GM12878 (cell line): Measurements from ENCODE around the gene MINDY3. TPM values are rescaled to one million over a fixed set of nuclear protein-coding genes. Genes with fewer than 3 reads are reported as not detected.

Experiments used
- ATAC-seq: fragments of 200-7000 bp; cut with Tn5 transposase; 3 replicates; pipeline ENCODE4 v1.9.1; 2020; ENCODE audit warnings: mild to moderate bottlenecking, moderate library complexity
- BruUV-seq: library from RNA; stranded (reverse); fragments of 400-500 nt; replicated peaks from 2 replicates; lab custom pipeline; 2021; lab: Mats Ljungman, UMichigan
- CTCF ChIA-PET: fragments of 300-600 bp; sonication (Branson Sonifier 250); formaldehyde crosslinking; extraction: SDS; loops from one replicate; lab custom pipeline; 2021; ENCODE audit warnings: inconsistent platforms; lab: Yijun Ruan, JAX
- POLR2A ChIA-PET: fragments of 350-600 bp; formaldehyde crosslinking; extraction: SDS; loops from one replicate; lab custom pipeline; 2021; ENCODE audit warnings: inconsistent platforms; lab: Charles Lee
- RAD21 ChIA-PET: fragments of 300-600 bp; sonication (Branson Sonifier 250); formaldehyde crosslinking; loops from one replicate; lab custom pipeline; 2023; ENCODE audit warnings: antibody characterized with exemption; ENCODE audit not compliant: unreplicated experiment; lab: Charles Lee
- SMC1A ChIA-PET: fragments of 300-600 bp; sonication (Branson Sonifier 250); formaldehyde crosslinking; loops from one replicate; lab custom pipeline; 2023; ENCODE audit not compliant: unreplicated experiment, uncharacterized antibody; lab: Charles Lee
- DNase-seq: peaks from one replicate; pipeline ENCODE4 v3.0.0-alpha.2; 2011; ENCODE audit warnings: low read depth, low spot score
- FAIRE-seq: peaks from 3 replicates; lab custom pipeline; 2011; peaks lifted over from hg19 to GRCh38; lab: Jason Lieb, UNC
- H2AFZ ChIP-seq: 2 replicates; pipeline ENCODE4 v1.6.0; 2011; ENCODE audit warnings: low read depth, low read length, control low read depth; ENCODE audit not compliant: control insufficient read depth
- H3K27ac ChIP-seq: 2 replicates; pipeline ENCODE4 v1.5.1; 2011; ENCODE audit warnings: control low read depth; ENCODE audit not compliant: control insufficient read depth, insufficient read depth
- H3K27me3 ChIP-seq, 2 experiments: replicated peaks in 1 of 2; 2 replicates each; pipeline versions ENCODE4 v1.6.0 to v1.6.1; 2011; ENCODE audit warnings: low read length in 1 of 2; ENCODE audit not compliant: control insufficient read depth in 2 of 2, insufficient read depth in 2 of 2
- H3K36me3 ChIP-seq, 2 experiments: 2 replicates each; pipeline ENCODE4 v1.5.1; 2011; ENCODE audit warnings: low read length in 1 of 2; ENCODE audit not compliant: control insufficient read depth in 2 of 2, insufficient read depth in 2 of 2
- H3K4me1 ChIP-seq: 2 replicates; pipeline ENCODE4 v1.6.1; 2011; ENCODE audit warnings: mild to moderate bottlenecking, low read length, moderate library complexity, mixed read lengths; ENCODE audit not compliant: control insufficient read depth, insufficient read depth
- H3K4me2 ChIP-seq: 2 replicates; pipeline ENCODE4 v1.6.0; 2011; ENCODE audit warnings: control low read depth; ENCODE audit not compliant: control insufficient read depth, insufficient read depth
- H3K4me3 ChIP-seq: fragments of 200-600 bp; sonication (generic); 2 replicates; pipeline ENCODE4 v1.5.1; 2016
- H3K79me2 ChIP-seq: 2 replicates; pipeline ENCODE4 v1.6.0; 2011; ENCODE audit warnings: low read length; ENCODE audit not compliant: control insufficient read depth, insufficient read depth
- H3K9ac ChIP-seq: 2 replicates; pipeline ENCODE4 v1.8.0; 2011; ENCODE audit warnings: low read length, control low read depth, mixed read lengths; ENCODE audit not compliant: control insufficient read depth, insufficient read depth
- H3K9me3 ChIP-seq: replicated peaks from 3 replicates; pipeline ENCODE4 v1.5.1; 2011; ENCODE audit warnings: mild to moderate bottlenecking, low read length; ENCODE audit not compliant: control insufficient read depth, insufficient read depth
- H4K20me1 ChIP-seq: 2 replicates; pipeline ENCODE4 v1.6.0; 2011; ENCODE audit not compliant: control insufficient read depth, insufficient read depth
- ATF3 ChIP-seq: IDR thresholded peaks from 2 replicates; pipeline ENCODE4 v1.6.1; 2011; ENCODE audit warnings: low read depth, mild to moderate bottlenecking, low read length, moderate library complexity, borderline replicate concordance; ENCODE audit errors: extremely low read depth
- BRCA1 ChIP-seq: IDR thresholded peaks from 2 replicates; pipeline ENCODE4 v1.6.1; 2011; ENCODE audit warnings: low read depth, low read length, improper control_type of control experiment
- CBFB ChIP-seq: IDR thresholded peaks from 2 replicates; pipeline ENCODE4 v1.6.1; 2016; ENCODE audit warnings: antibody characterized with exemption, low read depth
- CREM ChIP-seq: IDR thresholded peaks from 2 replicates; pipeline ENCODE4 v1.6.1; 2014; ENCODE audit warnings: antibody characterized with exemption, low read depth
- IRF3 ChIP-seq: fragments of 450-650 bp; IDR thresholded peaks from 2 replicates; pipeline ENCODE4 v1.6.1; 2014; ENCODE audit warnings: mild to moderate bottlenecking
- MTA3 ChIP-seq: IDR thresholded peaks from 2 replicates; pipeline ENCODE4 v1.6.1; 2012; ENCODE audit warnings: low read length, inconsistent platforms, borderline replicate concordance
- NKRF ChIP-seq: fragments of 450-650 bp; conservative IDR thresholded peaks from 2 replicates; pipeline ENCODE4 v1.6.1; 2017; ENCODE audit warnings: mild to moderate bottlenecking, moderate library complexity
- PAX5 ChIP-seq: IDR thresholded peaks from 2 replicates; pipeline ENCODE4 v1.6.1; 2011; ENCODE audit warnings: low read depth, low read length, borderline replicate concordance
- RUNX3 ChIP-seq: IDR thresholded peaks from 2 replicates; pipeline ENCODE4 v1.6.1; 2012; ENCODE audit warnings: low read length, inconsistent platforms
- SREBF2 ChIP-seq: IDR thresholded peaks from 2 replicates; pipeline ENCODE4 v1.6.1; 2012; ENCODE audit warnings: mild to moderate bottlenecking, low read length
- SUZ12 ChIP-seq: fragments of 200-600 bp; sonication (generic); IDR thresholded peaks from one replicate; pipeline ENCODE4 v1.6.1; 2018; ENCODE audit warnings: antibody characterized with exemption, mild to moderate bottlenecking; ENCODE audit not compliant: unreplicated experiment
- WGBS: methylation state at CpG from one replicate; pipeline ENCODE4 v1.1.6; 2016; ENCODE audit warnings: low lambda C conversion rate; ENCODE audit not compliant: insufficient replicate concordance, insufficient coverage; ENCODE audit errors: missing lambda C conversion rate; 5-methylcytosine and 5-hydroxymethylcytosine counted together
- in situ Hi-C: fragments of 300-500 bp; cut with MboI; formaldehyde crosslinking; loops from 9 replicates; pipeline ENCODE4 v1.14.3; 2018; ENCODE audit warnings: mixed read lengths
- intact Hi-C: fragments of 100-400 bp; cut with micrococcal nuclease; formaldehyde crosslinking; loops from one replicate; pipeline ENCODE4 v1.14.2; 2022; ENCODE audit not compliant: unreplicated experiment
- polyA plus RNA-seq, 11 experiments: library from polyadenylated mRNA; depleted of rRNA in 4 of 11; unstranded in 6 of 11; stranded (reverse) in 5 of 11; fragments of >200 nt; fragmentation: Nextera tagmentation in 4 of 11; fragmentation: Illumina TruSeq in 1 of 11; extraction: Ambion mirVana in 4 of 11; extraction: Trizol in 1 of 11; gene quantifications; 1 replicate in 1 of 11; 2 replicates in 10 of 11; pipeline versions ENCODE4 v1.2.1 to v1.2.3, GENCODE V29; 2011 to 2016; ENCODE audit warnings: inconsistent platforms in 2 of 11, missing spikeins in 2 of 11, low read depth in 1 of 11
- total RNA-seq, 4 experiments: library from RNA; depleted of rRNA in 3 of 4; stranded (reverse); fragments of >200 nt in 3 of 4; fragmentation: Illumina TruSeq in 1 of 4; extraction: Trizol in 1 of 4; gene quantifications; 2 replicates each; pipeline versions ENCODE4 v1.2.1 to v1.2.3, GENCODE V29; 2013 to 2021

Gene MINDY3
- total and polyA plus RNA-seq, 10 of the 15 experiments (the other 5 are each of a cell fraction or from before 2014, with no cell fraction given): 12.0 to 23.6 (median 15.7) TPM

- TF ChIP-seq IRF3 (no peak), BRCA1 (no peak), MTA3 (no peak)
- TF ChIP-seq, all 136 proteins: peak for 0
Measured at GRCh38 chr10:15849316-15849715, 11.0 kb downstream of the MINDY3 start (continued).

GRCh38 chr10:15847481-15847880, 12.8 kb downstream of the MINDY3 start:
- ChIA-PET CTCF (no interaction called here), SMC1A (no interaction called here), RAD21 (no interaction called here), POLR2A (interaction anchor here (1.4 kb wide), 1 partner anchor 9 kb away, joined by 3 read pairs; no protein-coding TSS in a partner anchor)
- in situ Hi-C loops: no loop called here
- no peak overlapping the region for H3K4me3 ChIP-seq
- no peaks in the 10 kb centered on the region for H3K27me3 ChIP-seq
- DNase-seq (no peak), ATAC-seq (no peak), FAIRE-seq (no peak)
- intact Hi-C loops: no loop called here
- 99% methylated on average over 4 of the region's 4 CpGs for WGBS
- H3K4me1 ChIP-seq: no peaks in the 10 kb centered on the region
- H3K9ac ChIP-seq: no peak overlapping the region
- BruUV-seq: no TSS peak
- H3K4me2 ChIP-seq: no peak overlapping the region
- H3K36me3 ChIP-seq: peaks cover 0 to 14% of the 10 kb centered on the region in 2 experiments; a peak in 3 of 4 replicates
- TF ChIP-seq ATF3 (no peak), NKRF (no peak), CBFB (no peak), SUZ12 (no peak), CREM (no peak), RUNX3 (no peak), SREBF2 (no peak), PAX5 (no peak)
- peaks cover 5% of the 10 kb centered on the region for H3K79me2 ChIP-seq
- no peak overlapping the region for H3K27ac ChIP-seq
- H3K9me3 ChIP-seq: peaks cover 10% of the 10 kb centered on the region; the same call in 2 of the 3 replicates
- no peak overlapping the region for H2AFZ ChIP-seq
- H4K20me1 ChIP-seq: no peaks in the 10 kb centered on the region
